Measurements from ENCODE around the gene PNPO.

- no peak for TF ChIP-seq CTCF (IDR thresholded peaks at IDR 0.05; ENCODE audit: borderline replicate concordance, extremely low read depth, low read length, poor library complexity, severe bottlenecking)
- no peak for TF ChIP-seq EZH2 (IDR thresholded peaks at IDR 0.05; ENCODE audit: borderline replicate concordance, low read depth, low read length, severe bottlenecking)
Measured at GRCh38 chr17:47925678-47925988, 15.7 kb upstream of the PNPO start.
